Measurements from ENCODE around the gene HJURP.

DNA sequence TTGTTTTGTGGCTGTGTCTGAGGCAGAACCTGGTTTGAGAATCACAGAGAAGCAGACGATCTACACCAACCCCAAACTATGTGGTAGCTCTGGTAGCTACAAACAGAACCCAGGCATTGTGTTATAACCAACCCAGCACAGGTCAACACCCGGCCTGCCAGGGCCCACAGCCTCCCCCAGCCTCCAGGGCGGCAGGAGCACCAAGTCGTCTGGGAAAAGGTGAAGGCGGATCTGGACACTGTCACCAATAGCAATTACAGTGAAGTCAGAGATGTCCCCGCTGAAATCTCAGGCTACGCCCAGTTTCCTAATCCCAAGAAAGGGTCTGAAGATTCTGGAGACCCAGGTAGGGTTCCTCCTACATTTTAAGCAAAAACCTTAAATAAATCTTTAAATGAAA is 3.6 kb downstream of the HJURP start:
- no peak for TF ChIP-seq EP300 (IDR thresholded peaks at IDR 0.05)
- no peak for TF ChIP-seq POLR2A (IDR thresholded peaks at IDR 0.05; ENCODE audit: low read length)
- TF ChIP-seq, protein P1, sequence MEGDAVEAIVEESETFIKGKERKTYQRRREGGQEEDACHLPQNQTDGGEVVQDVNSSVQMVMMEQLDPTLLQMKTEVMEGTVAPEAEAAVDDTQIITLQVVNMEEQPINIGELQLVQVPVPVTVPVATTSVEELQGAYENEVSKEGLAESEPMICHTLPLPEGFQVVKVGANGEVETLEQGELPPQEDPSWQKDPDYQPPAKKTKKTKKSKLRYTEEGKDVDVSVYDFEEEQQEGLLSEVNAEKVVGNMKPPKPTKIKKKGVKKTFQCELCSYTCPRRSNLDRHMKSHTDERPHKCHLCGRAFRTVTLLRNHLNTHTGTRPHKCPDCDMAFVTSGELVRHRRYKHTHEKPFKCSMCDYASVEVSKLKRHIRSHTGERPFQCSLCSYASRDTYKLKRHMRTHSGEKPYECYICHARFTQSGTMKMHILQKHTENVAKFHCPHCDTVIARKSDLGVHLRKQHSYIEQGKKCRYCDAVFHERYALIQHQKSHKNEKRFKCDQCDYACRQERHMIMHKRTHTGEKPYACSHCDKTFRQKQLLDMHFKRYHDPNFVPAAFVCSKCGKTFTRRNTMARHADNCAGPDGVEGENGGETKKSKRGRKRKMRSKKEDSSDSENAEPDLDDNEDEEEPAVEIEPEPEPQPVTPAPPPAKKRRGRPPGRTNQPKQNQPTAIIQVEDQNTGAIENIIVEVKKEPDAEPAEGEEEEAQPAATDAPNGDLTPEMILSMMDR (IDR thresholded peaks at IDR 0.05): no peak
- no peak for TF ChIP-seq HDAC2 (IDR thresholded peaks at IDR 0.05)
- no peak for TF ChIP-seq RAD21 (conservative IDR thresholded peaks at IDR 0.05 in 1 of 2, IDR thresholded peaks at IDR 0.05 in 1 of 2)
- TF ChIP-seq, protein P2, sequence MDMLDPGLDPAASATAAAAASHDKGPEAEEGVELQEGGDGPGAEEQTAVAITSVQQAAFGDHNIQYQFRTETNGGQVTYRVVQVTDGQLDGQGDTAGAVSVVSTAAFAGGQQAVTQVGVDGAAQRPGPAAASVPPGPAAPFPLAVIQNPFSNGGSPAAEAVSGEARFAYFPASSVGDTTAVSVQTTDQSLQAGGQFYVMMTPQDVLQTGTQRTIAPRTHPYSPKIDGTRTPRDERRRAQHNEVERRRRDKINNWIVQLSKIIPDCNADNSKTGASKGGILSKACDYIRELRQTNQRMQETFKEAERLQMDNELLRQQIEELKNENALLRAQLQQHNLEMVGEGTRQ (IDR thresholded peaks at IDR 0.05): no peak
- TF ChIP-seq, protein P3, sequence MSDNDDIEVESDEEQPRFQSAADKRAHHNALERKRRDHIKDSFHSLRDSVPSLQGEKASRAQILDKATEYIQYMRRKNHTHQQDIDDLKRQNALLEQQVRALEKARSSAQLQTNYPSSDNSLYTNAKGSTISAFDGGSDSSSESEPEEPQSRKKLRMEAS (IDR thresholded peaks at IDR 0.05): no peak
